Activated T-cell treated with anti-CD3 and anti-CD28 coated beads for 24 hours (primary cell): ENCODE data around the gene KLHDC3.

Experiments
- DNase-seq: peaks from one replicate; pipeline ENCODE4 v3.0.0-alpha.2; 2020; ENCODE audit warnings: low read depth

The KLHDC3 gene

GRCh38 chr6:43058531-43058930 is 44.5 kb downstream of the KLHDC3 start:
- DNase-seq = no peak

- DNase-seq = peak; percentile 96
Observed at GRCh38 chr6:43059168-43060033, 45.4 kb downstream of the KLHDC3 start, which contains the start of the genes KLC4 and MRPL2. Gene KLC4, plus strand, starts transcription at chr6:43059631. Its CDS starts 1,705 bp downstream, at chr6:43061336. Gene MRPL2, minus strand, starts transcription at chr6:43059434. Its CDS starts 53 bp downstream, at chr6:43059381.

- DNase-seq = no peak
Observed at GRCh38 chr6:43060034-43060754, 46.1 kb downstream of the KLHDC3 start.

- no peak for DNase-seq
Observed at GRCh38 chr6:43060755-43061633, 46.9 kb downstream of the KLHDC3 start.

GRCh38 chr6:43061861-43062260 is 47.8 kb downstream of the KLHDC3 start:
- no peak for DNase-seq

GRCh38 chr6:43062818-43063217 is 48.8 kb downstream of the KLHDC3 start:
- DNase-seq = no peak

GRCh38 chr6:43070028-43070632 is 56.1 kb downstream of the KLHDC3 start:
- DNase-seq = no peak
